GM12878 (cell line): Measurements from ENCODE around the gene SORCS2. TPM values are rescaled to one million over a fixed set of nuclear protein-coding genes. Genes with fewer than 3 reads are reported as not detected.

Experiments used
- ATAC-seq: fragments of 200-7000 bp; cut with Tn5 transposase; 3 replicates; pipeline ENCODE4 v1.9.1; 2020; ENCODE audit warnings: mild to moderate bottlenecking, moderate library complexity
- BruUV-seq: library from RNA; stranded (reverse); fragments of 400-500 nt; replicated peaks from 2 replicates; lab custom pipeline; 2021; lab: Mats Ljungman, UMichigan
- CTCF ChIA-PET: fragments of 300-600 bp; sonication (Branson Sonifier 250); formaldehyde crosslinking; extraction: SDS; loops from one replicate; lab custom pipeline; 2021; ENCODE audit warnings: inconsistent platforms; lab: Yijun Ruan, JAX
- POLR2A ChIA-PET: fragments of 350-600 bp; formaldehyde crosslinking; extraction: SDS; loops from one replicate; lab custom pipeline; 2021; ENCODE audit warnings: inconsistent platforms; lab: Charles Lee
- RAD21 ChIA-PET: fragments of 300-600 bp; sonication (Branson Sonifier 250); formaldehyde crosslinking; loops from one replicate; lab custom pipeline; 2023; ENCODE audit warnings: antibody characterized with exemption; ENCODE audit not compliant: unreplicated experiment; lab: Charles Lee
- SMC1A ChIA-PET: fragments of 300-600 bp; sonication (Branson Sonifier 250); formaldehyde crosslinking; loops from one replicate; lab custom pipeline; 2023; ENCODE audit not compliant: unreplicated experiment, uncharacterized antibody; lab: Charles Lee
- DNase-seq: peaks from one replicate; pipeline ENCODE4 v3.0.0-alpha.2; 2011; ENCODE audit warnings: low read depth, low spot score
- FAIRE-seq: peaks from 3 replicates; lab custom pipeline; 2011; peaks lifted over from hg19 to GRCh38; lab: Jason Lieb, UNC
- H2AFZ ChIP-seq: 2 replicates; pipeline ENCODE4 v1.6.0; 2011; ENCODE audit warnings: low read depth, low read length, control low read depth; ENCODE audit not compliant: control insufficient read depth
- H3K27ac ChIP-seq: 2 replicates; pipeline ENCODE4 v1.5.1; 2011; ENCODE audit warnings: control low read depth; ENCODE audit not compliant: control insufficient read depth, insufficient read depth
- H3K27me3 ChIP-seq, 2 experiments: replicated peaks in 1 of 2; 2 replicates each; pipeline versions ENCODE4 v1.6.0 to v1.6.1; 2011; ENCODE audit warnings: low read length in 1 of 2; ENCODE audit not compliant: control insufficient read depth in 2 of 2, insufficient read depth in 2 of 2
- H3K36me3 ChIP-seq, 2 experiments: 2 replicates each; pipeline ENCODE4 v1.5.1; 2011; ENCODE audit warnings: low read length in 1 of 2; ENCODE audit not compliant: control insufficient read depth in 2 of 2, insufficient read depth in 2 of 2
- H3K4me1 ChIP-seq: 2 replicates; pipeline ENCODE4 v1.6.1; 2011; ENCODE audit warnings: mild to moderate bottlenecking, low read length, moderate library complexity, mixed read lengths; ENCODE audit not compliant: control insufficient read depth, insufficient read depth
- H3K4me2 ChIP-seq: 2 replicates; pipeline ENCODE4 v1.6.0; 2011; ENCODE audit warnings: control low read depth; ENCODE audit not compliant: control insufficient read depth, insufficient read depth
- H3K4me3 ChIP-seq: fragments of 200-600 bp; sonication (generic); 2 replicates; pipeline ENCODE4 v1.5.1; 2016
- H3K79me2 ChIP-seq: 2 replicates; pipeline ENCODE4 v1.6.0; 2011; ENCODE audit warnings: low read length; ENCODE audit not compliant: control insufficient read depth, insufficient read depth
- H3K9ac ChIP-seq: 2 replicates; pipeline ENCODE4 v1.8.0; 2011; ENCODE audit warnings: low read length, control low read depth, mixed read lengths; ENCODE audit not compliant: control insufficient read depth, insufficient read depth
- H3K9me3 ChIP-seq: replicated peaks from 3 replicates; pipeline ENCODE4 v1.5.1; 2011; ENCODE audit warnings: mild to moderate bottlenecking, low read length; ENCODE audit not compliant: control insufficient read depth, insufficient read depth
- H4K20me1 ChIP-seq: 2 replicates; pipeline ENCODE4 v1.6.0; 2011; ENCODE audit not compliant: control insufficient read depth, insufficient read depth
- BCL3 ChIP-seq: IDR thresholded peaks from 2 replicates; pipeline ENCODE4 v1.6.1; 2011; ENCODE audit warnings: borderline replicate concordance, low read depth, mild to moderate bottlenecking, moderate library complexity, low read length; ENCODE audit not compliant: insufficient read depth, poor library complexity, severe bottlenecking
- EED ChIP-seq: sonication (generic); IDR thresholded peaks from 2 replicates; pipeline ENCODE4 v1.6.1; 2016; ENCODE audit warnings: antibody characterized with exemption, low read depth
- KLF5 ChIP-seq: fragments of 450-650 bp; IDR thresholded peaks from 2 replicates; pipeline ENCODE4 v1.6.1; 2014; ENCODE audit warnings: mild to moderate bottlenecking; ENCODE audit not compliant: partially characterized antibody
- MEF2B ChIP-seq: fragments of 450-650 bp; IDR thresholded peaks from 2 replicates; pipeline ENCODE4 v1.6.1; 2018; ENCODE audit warnings: mild to moderate bottlenecking, moderate library complexity; ENCODE audit not compliant: partially characterized antibody, poor library complexity, severe bottlenecking
- MTA2 ChIP-seq: fragments of 450-650 bp; IDR thresholded peaks from 2 replicates; pipeline ENCODE4 v1.6.1; 2016; ENCODE audit warnings: low read depth, mild to moderate bottlenecking, moderate library complexity
- MYC ChIP-seq: IDR thresholded peaks from 2 replicates; pipeline ENCODE4 v1.6.1; 2011; ENCODE audit warnings: mild to moderate bottlenecking, low read length, moderate library complexity, inconsistent platforms; ENCODE audit not compliant: insufficient read depth, insufficient replicate concordance, insufficient read length, severe bottlenecking
- POLR2A ChIP-seq: IDR thresholded peaks from 2 replicates; pipeline ENCODE4 v1.6.1; 2011; ENCODE audit warnings: low read depth, mild to moderate bottlenecking, low read length
- RB1 ChIP-seq: fragments of 450-650 bp; formaldehyde crosslinking; IDR thresholded peaks from 2 replicates; pipeline ENCODE4 v1.6.1; 2017; ENCODE audit warnings: mild to moderate bottlenecking, borderline replicate concordance
- REST ChIP-seq: IDR thresholded peaks from 2 replicates; pipeline ENCODE4 v1.6.1; 2012; ENCODE audit warnings: mild to moderate bottlenecking, low read depth, low read length
- SP1 ChIP-seq: IDR thresholded peaks from one replicate; pipeline ENCODE4 v1.6.1; 2011; ENCODE audit warnings: low read depth, low read length
- ZBTB33 ChIP-seq: fragments of 450-650 bp; IDR thresholded peaks from 2 replicates; pipeline ENCODE4 v1.6.1; 2017; ENCODE audit warnings: mild to moderate bottlenecking
- ZNF622 ChIP-seq: fragments of 450-650 bp; IDR thresholded peaks from 2 replicates; pipeline ENCODE4 v1.6.1; 2017; ENCODE audit warnings: mild to moderate bottlenecking, inconsistent platforms
- WGBS: methylation state at CpG from one replicate; pipeline ENCODE4 v1.1.6; 2016; ENCODE audit warnings: low lambda C conversion rate; ENCODE audit not compliant: insufficient replicate concordance, insufficient coverage; ENCODE audit errors: missing lambda C conversion rate; 5-methylcytosine and 5-hydroxymethylcytosine counted together
- in situ Hi-C: fragments of 300-500 bp; cut with MboI; formaldehyde crosslinking; loops from 9 replicates; pipeline ENCODE4 v1.14.3; 2018; ENCODE audit warnings: mixed read lengths
- intact Hi-C: fragments of 100-400 bp; cut with micrococcal nuclease; formaldehyde crosslinking; loops from one replicate; pipeline ENCODE4 v1.14.2; 2022; ENCODE audit not compliant: unreplicated experiment
- polyA plus RNA-seq, 11 experiments: library from polyadenylated mRNA; depleted of rRNA in 4 of 11; unstranded in 6 of 11; stranded (reverse) in 5 of 11; fragments of >200 nt; fragmentation: Nextera tagmentation in 4 of 11; fragmentation: Illumina TruSeq in 1 of 11; extraction: Ambion mirVana in 4 of 11; extraction: Trizol in 1 of 11; gene quantifications; 1 replicate in 1 of 11; 2 replicates in 10 of 11; pipeline versions ENCODE4 v1.2.1 to v1.2.3, GENCODE V29; 2011 to 2016; ENCODE audit warnings: inconsistent platforms in 2 of 11, missing spikeins in 2 of 11, low read depth in 1 of 11
- total RNA-seq, 4 experiments: library from RNA; depleted of rRNA in 3 of 4; stranded (reverse); fragments of >200 nt in 3 of 4; fragmentation: Illumina TruSeq in 1 of 4; extraction: Trizol in 1 of 4; gene quantifications; 2 replicates each; pipeline versions ENCODE4 v1.2.1 to v1.2.3, GENCODE V29; 2013 to 2021
- TF ChIP-seq, protein P1 (sequence below): fragments of 450-650 bp; IDR thresholded peaks from 2 replicates; pipeline ENCODE4 v1.6.1; 2016; ENCODE audit warnings: mild to moderate bottlenecking
- TF ChIP-seq, protein P2 (sequence below): fragments of 450-650 bp; IDR thresholded peaks from 2 replicates; pipeline ENCODE4 v1.6.1; 2014; ENCODE audit warnings: mild to moderate bottlenecking

The SORCS2 gene
- total and polyA plus RNA-seq, 10 of the 15 experiments (the other 5 are each of a cell fraction or from before 2014, with no cell fraction given) = 0.01 to 0.15 (median 0.05) TPM; not detected in 5

- CTCF ChIA-PET = interaction anchor here (2.0 kb wide), 1 partner anchor 33 kb away, joined by 7 read pairs; no protein-coding TSS in a partner anchor
- BruUV-seq = no TSS peak
- Histone ChIP-seq H3K27me3 (peaks cover 0 to 3% of the 10 kb centered on the region in 2 experiments; a peak in 2 of 4 replicates), H3K4me1 (peaks cover 23% of the 10 kb centered on the region), H3K9me3 (no peaks in the 10 kb centered on the region), H3K36me3 (no peaks in the 10 kb centered on the region), H2AFZ (no peak overlapping the region), H4K20me1 (no peaks in the 10 kb centered on the region), H3K27ac (no peak overlapping the region), H3K4me2 (no peak overlapping the region), H3K79me2 (no peaks in the 10 kb centered on the region), H3K4me3 (no peak overlapping the region), H3K9ac (no peak overlapping the region)
- SMC1A ChIA-PET = interaction anchor here (1.4 kb wide), 1 partner anchor 32 kb away, joined by 3 read pairs; no protein-coding TSS in a partner anchor
- intact Hi-C loops (no loop called here), in situ Hi-C loops (loop anchor here (5.0 to 10.0 kb wide), 2 partner anchors 33 to 1575 kb away; no protein-coding TSS in a partner anchor)
- POLR2A ChIA-PET = no interaction called here
- FAIRE-seq = no peak
- WGBS = 68% methylated on average over 20 of the region's 20 CpGs
- RAD21 ChIA-PET = no interaction called here
- no peak for ATAC-seq
- no peak for DNase-seq
- TF ChIP-seq ZBTB33 (no peak), EED (no peak), POLR2A (no peak), MTA2 (no peak), SP1 (no peak), RB1 (no peak), ZNF622 (no peak), MEF2B (no peak), REST (no peak), MYC (no peak), KLF5 (no peak), BCL3 (no peak)
- TF ChIP-seq, protein P1, sequence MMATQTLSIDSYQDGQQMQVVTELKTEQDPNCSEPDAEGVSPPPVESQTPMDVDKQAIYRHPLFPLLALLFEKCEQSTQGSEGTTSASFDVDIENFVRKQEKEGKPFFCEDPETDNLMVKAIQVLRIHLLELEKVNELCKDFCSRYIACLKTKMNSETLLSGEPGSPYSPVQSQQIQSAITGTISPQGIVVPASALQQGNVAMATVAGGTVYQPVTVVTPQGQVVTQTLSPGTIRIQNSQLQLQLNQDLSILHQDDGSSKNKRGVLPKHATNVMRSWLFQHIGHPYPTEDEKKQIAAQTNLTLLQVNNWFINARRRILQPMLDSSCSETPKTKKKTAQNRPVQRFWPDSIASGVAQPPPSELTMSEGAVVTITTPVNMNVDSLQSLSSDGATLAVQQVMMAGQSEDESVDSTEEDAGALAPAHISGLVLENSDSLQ = no peak
- TF ChIP-seq, protein P2, sequence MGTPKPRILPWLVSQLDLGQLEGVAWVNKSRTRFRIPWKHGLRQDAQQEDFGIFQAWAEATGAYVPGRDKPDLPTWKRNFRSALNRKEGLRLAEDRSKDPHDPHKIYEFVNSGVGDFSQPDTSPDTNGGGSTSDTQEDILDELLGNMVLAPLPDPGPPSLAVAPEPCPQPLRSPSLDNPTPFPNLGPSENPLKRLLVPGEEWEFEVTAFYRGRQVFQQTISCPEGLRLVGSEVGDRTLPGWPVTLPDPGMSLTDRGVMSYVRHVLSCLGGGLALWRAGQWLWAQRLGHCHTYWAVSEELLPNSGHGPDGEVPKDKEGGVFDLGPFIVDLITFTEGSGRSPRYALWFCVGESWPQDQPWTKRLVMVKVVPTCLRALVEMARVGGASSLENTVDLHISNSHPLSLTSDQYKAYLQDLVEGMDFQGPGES = no peak
Measured at GRCh38 chr4:7769396-7770223, 577.3 kb downstream of the SORCS2 start.
